Right ventricle myocardium superior (tissue), 1 donor: Measurements from ENCODE around the gene ZNF879. TPM values are rescaled to one million over a fixed set of nuclear protein-coding genes. Genes with fewer than 3 reads are reported as not detected.

ENCODE experiments used
- ATAC-seq: fragments of 200-7000 bp; cut with Tn5 transposase; one replicate; pipeline ENCODE4 v1.9.1; 2020; ENCODE audit warnings: mild to moderate bottlenecking; ENCODE audit not compliant: poor library complexity
- DNase-seq: peaks from one replicate; pipeline ENCODE4 v3.0.0-alpha.2; 2020
- intact Hi-C: fragments of 100-400 bp; cut with DNase I; formaldehyde crosslinking; loops from one replicate; pipeline ENCODE4 v1.11.2; 2022
- total RNA-seq: library from RNA; stranded (reverse); fragmentation: NEBNext Ultra II Directional; extraction: Animal tissue kit (Norgen Biotek cat#: 25700); gene quantifications from one replicate; pipeline ENCODE4 v1.2.1, GENCODE V29; 2021
- donor health status: DM: no; HTN: yes; CAD: no; lungs with severe emphysema.

ZNF879 gene
- total RNA-seq, 1 donor from 2014 or later = 4.0 TPM

GRCh38 chr5:178997191-178997590 lies 26.4 kb upstream of the ZNF879 start:
- intact Hi-C loops = no loop called here
- DNase-seq = no peak
- no peak for ATAC-seq

GRCh38 chr5:178998441-178998840 lies 25.2 kb upstream of the ZNF879 start:
- intact Hi-C loops = no loop called here
- ATAC-seq (no peak), DNase-seq (no peak)

GRCh38 chr5:179006564-179006963 lies 17.0 kb upstream of the ZNF879 start:
- intact Hi-C loops = no loop called here
- DNase-seq (no peak), ATAC-seq (no peak)

GRCh38 chr5:179008667-179009066 lies 14.9 kb upstream of the ZNF879 start:
- ATAC-seq = no peak
- no peak for DNase-seq
- intact Hi-C loops = no loop called here

GRCh38 chr5:179033004-179033580 lies 9.5 kb downstream of the ZNF879 start:
- DNase-seq (no peak), ATAC-seq (no peak)
- intact Hi-C loops = no loop called here

- DNase-seq (no peak), ATAC-seq (no peak)
- intact Hi-C loops = no loop called here
These were observed 21.2 kb downstream of the ZNF879 start for GRCh38 chr5:179044765-179045164.

- intact Hi-C loops = no loop called here
- no peak for DNase-seq
- no peak for ATAC-seq
These were observed 28.2 kb downstream of the ZNF879 start for GRCh38 chr5:179051784-179052183.

GRCh38 chr5:179054036-179054785 lies 30.6 kb downstream of the ZNF879 start:
- no peak for DNase-seq
- no peak for ATAC-seq
- intact Hi-C loops = no loop called here

GRCh38 chr5:179054876-179055275 lies 31.3 kb downstream of the ZNF879 start:
- no peak for DNase-seq
- intact Hi-C loops = no loop called here
- no peak for ATAC-seq

- intact Hi-C loops = no loop called here
- no peak for DNase-seq
These were observed 31.8 kb downstream of the ZNF879 start for GRCh38 chr5:179055436-179055835.

GRCh38 chr5:179055841-179056240 lies 32.2 kb downstream of the ZNF879 start:
- intact Hi-C loops = no loop called here
- no peak for ATAC-seq
- DNase-seq = no peak

More at GRCh38 chr5:179055436-179055835, 31.8 kb downstream of the ZNF879 start:
- no peak for ATAC-seq

GRCh38 chr5:179060116-179061008 lies 36.8 kb downstream of the ZNF879 start, which contains the start of gene ZNF354C:
Gene ZNF354C, plus strand, starts transcription at chr5:179060373. Its CDS starts 1,696 bp downstream, at chr5:179062069.
- DNase-seq (peak; percentile 95), ATAC-seq (peak; percentile 100)
- intact Hi-C loops = no loop called here

GRCh38 chr5:179061025-179061424 lies 37.4 kb downstream of the ZNF879 start:
- ATAC-seq (no peak), DNase-seq (no peak)
- intact Hi-C loops = no loop called here

- DNase-seq (no peak), ATAC-seq (no peak)
- intact Hi-C loops = no loop called here
These were observed 42.1 kb downstream of the ZNF879 start for GRCh38 chr5:179065703-179066102.

- DNase-seq (no peak), ATAC-seq (no peak)
- intact Hi-C loops = loop anchor here (10.0 kb wide), 1 partner anchor 55 kb away; the partner anchor contains the start of gene ZNF879
These were observed 55.8 kb downstream of the ZNF879 start for GRCh38 chr5:179079165-179079987.

- intact Hi-C loops = no loop called here
- ATAC-seq = no peak
- DNase-seq = no peak
These were observed 57.1 kb downstream of the ZNF879 start for GRCh38 chr5:179080724-179081123.
